Bronchial epithelial cell (primary cell): Measurements from ENCODE around the gene NOX4. TPM values are rescaled to one million over a fixed set of nuclear protein-coding genes. Genes with fewer than 3 reads are reported as not detected.
"Not testable (repeated sequence)": the region's sequence is repeated elsewhere in the genome, so short reads cannot be mapped to it uniquely, and the experiment has no call there.

Source experiments
- DNase-seq: peaks from one replicate; pipeline ENCODE4 v3.0.0-alpha.2; 2010; ENCODE audit warnings: low read depth
- FAIRE-seq: peaks from 2 replicates; lab custom pipeline; 2011; peaks lifted over from hg19 to GRCh38; lab: Jason Lieb, UNC
- H3K27me3 ChIP-seq: 2 replicates; pipeline ENCODE4 v1.5.1; 2011; ENCODE audit warnings: low read length; ENCODE audit not compliant: control insufficient read depth, insufficient read depth
- H3K36me3 ChIP-seq: 2 replicates; pipeline ENCODE4 v1.5.1; 2011; ENCODE audit warnings: low read length; ENCODE audit not compliant: control insufficient read depth, insufficient read depth
- H3K4me3 ChIP-seq: 2 replicates; pipeline ENCODE4 v1.5.1; 2011; ENCODE audit warnings: mild to moderate bottlenecking, low read depth, low read length, control low read depth
- CTCF ChIP-seq: IDR thresholded peaks from 2 replicates; pipeline ENCODE4 v1.5.1; 2011; ENCODE audit warnings: mild to moderate bottlenecking, moderate library complexity, low read length, control low read depth, inconsistent platforms; ENCODE audit not compliant: insufficient read depth, severe bottlenecking
- total RNA-seq: library from RNA; depleted of rRNA; stranded (reverse); fragments of >200 nt; gene quantifications from 2 replicates; pipeline ENCODE4 v1.2.1, GENCODE V29; 2014

The NOX4 gene
- total RNA-seq, 1 donor from 2014 or later, result not detected

GRCh38 chr11:89293965-89294679 is 197.1 kb downstream of the NOX4 start:
- TF ChIP-seq CTCF, result no peak
- H3K4me3 ChIP-seq, result peak overlapping the region; percentile 4
- no peaks in the 10 kb centered on the region for H3K36me3 ChIP-seq
- DNase-seq (peak; percentile 7), FAIRE-seq (no peak)
- no peaks in the 10 kb centered on the region for H3K27me3 ChIP-seq

- DNase-seq, H3K4me3 ChIP-seq, FAIRE-seq, H3K36me3 ChIP-seq, H3K27me3 ChIP-seq: not testable (repeated sequence)
Observed at GRCh38 chr11:89288004-89288403, 203.2 kb downstream of the NOX4 start.

- not testable (repeated sequence) for DNase-seq, H3K36me3 ChIP-seq, H3K27me3 ChIP-seq, FAIRE-seq, H3K4me3 ChIP-seq
Observed at GRCh38 chr11:89286601-89287000, 204.6 kb downstream of the NOX4 start.

- DNase-seq, H3K36me3 ChIP-seq, H3K4me3 ChIP-seq, H3K27me3 ChIP-seq: not testable (repeated sequence)
- FAIRE-seq, result peak; percentile 13
Observed at GRCh38 chr11:89281032-89281677, 210.0 kb downstream of the NOX4 start.

GRCh38 chr11:89279176-89279575 is 212.0 kb downstream of the NOX4 start:
- no peaks in the 10 kb centered on the region for H3K36me3 ChIP-seq
- H3K4me3 ChIP-seq, result no peak overlapping the region
- no peak for FAIRE-seq

GRCh38 chr11:89275966-89276365 is 215.2 kb downstream of the NOX4 start:
- TF ChIP-seq CTCF, result no peak
- no peak overlapping the region for H3K4me3 ChIP-seq
- no peak for FAIRE-seq
- no peak for DNase-seq
- no peaks in the 10 kb centered on the region for H3K27me3 ChIP-seq
- H3K36me3 ChIP-seq, result no peaks in the 10 kb centered on the region

More at GRCh38 chr11:89279176-89279575, 212.0 kb downstream of the NOX4 start:
- H3K27me3 ChIP-seq, result no peaks in the 10 kb centered on the region
- no peak for DNase-seq
- no peak for TF ChIP-seq CTCF

Other genes with a start within 250 kb of the NOX4 start
- not detected in 2 replicates for gene TRIM77, start 218.9 kb upstream of the NOX4 start, total RNA-seq